ENCODE data around the gene IL1R2.

IL1R2 gene

DNA sequence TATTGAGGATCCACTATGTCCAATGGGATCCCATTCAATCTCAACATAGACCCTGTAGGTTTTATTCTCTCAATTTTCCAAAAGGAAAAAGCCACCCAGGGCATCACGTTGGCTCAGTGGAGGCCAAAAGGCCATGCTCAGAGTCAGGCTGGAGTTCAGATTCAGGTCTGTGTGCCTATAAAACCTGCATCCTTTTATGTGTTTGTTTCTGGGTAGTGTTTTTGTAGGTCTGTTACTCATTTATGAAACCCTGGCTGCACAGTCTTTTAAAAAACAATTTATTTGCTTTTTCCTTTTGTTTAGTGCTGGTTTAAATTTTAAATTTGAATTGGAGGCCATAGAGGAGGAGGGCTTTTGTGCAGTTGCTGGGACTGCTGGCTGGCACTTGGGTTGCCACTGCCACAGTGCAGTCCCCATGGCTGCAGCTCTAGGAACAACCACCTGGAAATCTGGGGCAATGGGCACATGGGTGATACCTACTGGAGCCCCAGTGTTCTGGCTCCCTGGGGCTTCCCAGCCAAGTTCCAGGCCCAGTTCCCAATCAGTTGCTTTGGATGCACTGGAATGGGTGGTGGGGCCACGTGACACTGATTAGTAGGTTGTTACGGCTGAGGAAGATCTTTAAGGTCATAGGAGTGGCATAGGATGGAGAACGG, 31.3 kb downstream of the IL1R2 start:
- DNase-seq (ENCODE audit: low spot score), result no peak

DNA sequence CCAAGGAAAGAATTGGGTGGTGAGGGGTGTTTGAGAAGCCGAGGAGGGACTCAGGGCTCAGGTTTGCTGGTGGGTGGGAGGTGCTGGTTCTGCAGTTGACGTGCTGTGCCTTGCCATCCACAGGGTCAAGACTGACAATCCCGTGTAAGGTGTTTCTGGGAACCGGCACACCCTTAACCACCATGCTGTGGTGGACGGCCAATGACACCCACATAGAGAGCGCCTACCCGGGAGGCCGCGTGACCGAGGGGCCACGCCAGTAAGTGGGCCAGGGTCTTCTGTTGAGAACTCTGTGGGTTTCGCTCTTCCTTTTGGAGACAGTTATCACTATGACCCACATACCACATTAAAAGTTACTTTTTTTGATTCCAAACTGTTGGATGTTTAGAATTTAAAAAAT, 32.6 kb downstream of the IL1R2 start:
- DNase-seq (ENCODE audit: low spot score), result no peak

GRCh38 chr2:102025016-102025501, 33.3 kb downstream of the IL1R2 start:
- DNase-seq (ENCODE audit: low spot score), result no peak

DNA sequence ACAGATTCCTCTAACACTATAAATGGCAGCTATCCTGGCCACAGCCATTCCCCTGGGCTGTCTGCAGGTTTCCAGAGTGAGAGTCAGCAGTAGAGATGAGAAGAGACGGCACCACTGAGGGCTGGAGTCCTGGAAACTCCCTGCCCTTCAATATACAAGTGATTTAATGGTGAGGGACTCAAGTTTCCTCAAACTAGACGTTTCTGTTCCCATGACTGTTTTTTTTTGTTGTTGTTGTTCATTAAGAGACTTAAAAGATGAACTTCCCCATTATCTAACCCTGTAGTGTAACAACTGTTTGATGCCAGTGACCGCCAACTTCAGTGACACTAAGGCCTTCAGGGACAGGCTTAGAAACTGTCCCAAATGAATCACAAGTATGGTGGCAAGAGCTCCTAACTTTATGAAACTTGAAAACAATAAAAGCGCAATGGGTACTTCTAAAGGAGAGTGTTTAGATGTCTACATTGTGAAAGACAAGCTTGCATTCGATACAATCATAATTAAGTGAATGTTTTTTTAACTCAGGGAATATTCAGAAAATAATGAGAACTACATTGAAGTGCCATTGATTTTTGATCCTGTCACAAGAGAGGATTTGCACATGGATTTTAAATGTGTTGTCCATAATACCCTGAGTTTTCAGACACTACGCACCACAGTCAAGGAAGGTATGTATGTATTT, 34.0 kb downstream of the IL1R2 start:
- no peak for DNase-seq (ENCODE audit: low spot score)

GRCh38 chr2:102027036-102027980, 35.5 kb downstream of the IL1R2 start:
- no peak for DNase-seq (ENCODE audit: low spot score)

- no peak for DNase-seq (ENCODE audit: low spot score)
Observed at GRCh38 chr2:102028470-102028869, 36.7 kb downstream of the IL1R2 start.

- DNase-seq (ENCODE audit: low spot score), result no peak
Observed at GRCh38 chr2:102029405-102029804, 37.6 kb downstream of the IL1R2 start.

- DNase-seq (ENCODE audit: low spot score), result no peak
Observed at GRCh38 chr2:102029952-102030351, 38.2 kb downstream of the IL1R2 start.

DNA sequence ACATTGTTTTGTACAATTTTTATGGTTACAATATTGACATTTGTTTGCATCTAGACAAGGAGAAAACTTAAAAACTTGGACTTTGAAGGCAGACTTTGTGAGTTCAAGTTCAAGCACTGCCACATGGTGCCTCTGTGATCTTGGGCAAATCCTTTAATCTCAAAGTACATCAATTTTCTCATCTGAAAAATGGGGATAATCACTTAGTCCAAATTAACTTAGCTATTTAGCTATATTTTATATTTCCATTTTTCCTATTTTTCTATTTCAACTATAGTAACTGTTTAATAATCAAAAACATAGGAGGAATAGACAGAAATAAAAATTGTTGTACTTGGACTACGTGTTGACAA, 38.7 kb downstream of the IL1R2 start:
- DNase-seq (ENCODE audit: low spot score), result no peak

DNA sequence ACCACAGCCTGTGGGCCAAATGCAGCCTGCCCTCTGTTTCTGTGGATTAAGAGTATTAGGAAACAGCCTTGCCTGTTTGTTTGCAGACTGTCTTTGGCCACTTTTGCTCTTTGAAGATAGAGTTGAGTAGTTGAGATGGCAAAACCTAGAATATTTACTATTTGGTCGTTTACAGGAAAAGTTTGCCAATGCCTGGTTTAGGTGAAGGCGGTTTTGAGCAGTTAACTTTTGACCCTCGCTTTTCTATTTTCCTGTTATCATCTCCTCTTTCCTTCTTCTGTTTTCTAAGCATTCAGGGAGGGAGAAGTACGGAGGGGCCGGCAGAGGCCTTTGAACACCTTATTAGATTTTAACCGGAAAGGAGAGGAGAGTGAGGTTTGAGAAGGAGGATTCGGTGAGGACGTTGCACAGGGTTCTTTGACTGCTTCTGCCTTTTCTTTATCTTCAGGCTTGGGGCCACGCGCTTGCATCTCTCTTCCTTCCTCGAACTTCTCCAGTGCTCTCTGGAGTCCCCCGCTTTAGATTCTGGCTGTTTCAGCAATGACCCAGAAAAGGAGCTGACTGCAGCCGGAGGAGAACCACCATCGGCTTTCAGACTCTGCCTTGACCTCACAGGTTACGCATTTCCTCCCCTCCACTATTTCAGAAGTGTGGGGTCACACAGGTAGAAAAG, 39.2 kb downstream of the IL1R2 start:
- DNase-seq (ENCODE audit: low spot score), result no peak

GRCh38 chr2:102032368-102033030, 40.7 kb downstream of the IL1R2 start:
- DNase-seq (ENCODE audit: low spot score), result no peak

DNA sequence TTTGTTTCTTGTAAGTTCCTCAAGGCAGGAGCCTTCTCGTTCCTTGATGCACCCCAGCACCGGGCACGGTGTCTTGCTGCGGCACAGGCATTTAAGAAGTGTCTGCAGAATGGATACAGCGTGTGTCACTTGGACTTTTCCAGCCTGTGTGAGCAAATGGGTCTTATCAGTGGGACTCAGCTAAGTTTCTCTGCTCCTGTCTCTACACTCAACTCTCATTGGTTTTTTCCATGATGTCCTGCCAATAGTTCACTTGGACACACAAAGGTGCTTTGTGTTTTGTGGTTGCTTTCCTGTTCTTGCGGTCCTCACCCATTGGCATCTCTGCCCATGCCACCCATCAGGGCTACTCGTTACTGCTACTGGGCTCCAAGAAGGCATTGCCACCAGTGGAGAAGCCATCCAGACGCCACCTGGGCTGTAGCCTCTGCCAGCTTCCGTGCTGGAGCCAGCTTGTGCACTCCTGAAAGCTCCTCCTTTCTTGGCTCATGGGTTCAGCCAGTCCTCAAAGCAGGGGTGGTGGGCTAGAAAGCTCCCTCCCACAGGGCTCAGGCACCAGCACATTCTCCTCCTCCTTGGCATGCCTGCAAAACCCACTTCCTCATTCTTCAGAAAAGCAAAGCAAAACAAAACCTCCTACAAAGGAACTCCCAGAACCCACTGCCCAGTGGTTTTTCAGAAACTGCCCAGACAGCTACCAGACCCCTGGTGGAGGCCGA, 41.4 kb downstream of the IL1R2 start:
- no peak for DNase-seq (ENCODE audit: low spot score)

DNA sequence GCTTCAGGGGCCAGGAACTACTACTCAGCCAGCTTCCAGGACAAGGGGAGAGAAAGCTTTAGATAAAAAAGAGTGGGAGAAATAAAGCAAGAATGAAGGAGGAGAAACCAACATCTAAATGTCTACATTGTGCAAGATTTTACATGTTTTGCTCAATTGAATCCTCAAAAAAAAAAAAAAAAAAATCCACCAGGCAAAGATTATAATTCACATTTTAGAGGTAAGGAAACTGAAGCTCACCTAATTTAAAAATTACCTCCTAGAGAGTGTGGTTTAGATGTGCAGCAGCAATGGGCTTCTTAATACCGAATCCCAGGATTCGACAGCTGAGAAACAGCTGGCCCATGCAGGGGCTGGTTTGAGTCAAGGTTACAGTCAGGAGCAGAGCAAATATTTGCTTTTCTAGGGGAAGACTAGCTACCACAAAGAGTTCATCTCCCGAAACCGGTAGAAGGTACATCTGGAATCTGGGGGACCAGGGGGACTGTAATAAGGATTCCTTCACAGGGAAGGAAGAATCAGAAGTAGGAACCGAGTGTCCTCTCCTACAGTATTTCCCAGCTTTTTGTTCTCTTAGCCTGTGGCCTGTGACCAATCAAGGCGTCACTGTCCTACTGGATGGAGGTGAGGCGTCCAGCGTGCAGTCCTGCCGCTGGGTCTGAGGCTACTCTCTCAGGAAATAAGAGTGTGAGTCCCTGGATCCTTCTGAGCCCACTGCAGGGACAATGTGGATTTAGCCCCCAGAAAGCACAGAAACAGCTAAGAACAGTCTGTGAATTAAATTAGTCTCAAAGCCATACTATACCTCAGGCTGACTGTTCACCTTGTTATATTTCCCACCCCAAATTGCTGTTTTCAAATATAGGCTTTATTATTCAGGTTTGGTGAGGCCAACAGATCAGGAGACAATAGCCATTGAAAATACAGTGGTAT, 42.3 kb downstream of the IL1R2 start:
- no peak for DNase-seq (ENCODE audit: low spot score)

GRCh38 chr2:102034683-102035548, 43.2 kb downstream of the IL1R2 start:
- no peak for DNase-seq (ENCODE audit: low spot score)

GRCh38 chr2:102037681-102038080, 45.9 kb downstream of the IL1R2 start:
- DNase-seq (ENCODE audit: low spot score), result no peak

DNA sequence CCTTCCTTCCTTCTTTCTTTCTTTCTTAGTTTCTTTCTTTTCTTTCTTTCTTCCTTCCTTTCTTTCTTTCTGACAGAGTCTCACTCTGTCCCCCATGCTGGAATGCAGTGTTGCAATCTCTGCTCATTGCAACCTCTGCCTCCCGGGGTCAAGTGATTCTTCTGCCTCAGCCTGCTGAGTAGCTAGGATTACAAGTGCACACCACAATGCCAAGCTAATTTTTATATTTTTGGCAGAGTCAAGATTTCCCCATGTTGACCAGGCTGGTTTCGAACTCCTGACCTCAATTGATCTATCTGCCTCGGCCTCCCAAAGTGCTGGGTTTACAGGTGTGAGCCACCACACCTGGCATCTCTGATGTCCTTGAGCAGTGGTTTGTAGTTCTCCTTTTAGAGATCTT, 48.5 kb downstream of the IL1R2 start:
- DNase-seq (ENCODE audit: low spot score), result no peak

GRCh38 chr2:102041351-102041750, 49.6 kb downstream of the IL1R2 start:
- DNase-seq (ENCODE audit: low spot score), result no peak

GRCh38 chr2:102042196-102043081, 50.7 kb downstream of the IL1R2 start:
- DNase-seq (ENCODE audit: low spot score), result no peak

All from RKO (cell line).